RCC 7860 (cell line): ENCODE measurements around the gene EVI2A.
"Not testable (repeated sequence)": the region's sequence is repeated elsewhere in the genome, so short reads cannot be mapped to it uniquely, and the experiment has no call there.

Experiments used
- DNase-seq: peaks from one replicate; pipeline ENCODE4 v3.0.0-alpha.2; 2015; ENCODE audit warnings: low spot score
- FAIRE-seq: peaks from 2 replicates; lab custom pipeline; 2012; peaks lifted over from hg19 to GRCh38; lab: Jason Lieb, UNC

Gene EVI2A

DNA sequence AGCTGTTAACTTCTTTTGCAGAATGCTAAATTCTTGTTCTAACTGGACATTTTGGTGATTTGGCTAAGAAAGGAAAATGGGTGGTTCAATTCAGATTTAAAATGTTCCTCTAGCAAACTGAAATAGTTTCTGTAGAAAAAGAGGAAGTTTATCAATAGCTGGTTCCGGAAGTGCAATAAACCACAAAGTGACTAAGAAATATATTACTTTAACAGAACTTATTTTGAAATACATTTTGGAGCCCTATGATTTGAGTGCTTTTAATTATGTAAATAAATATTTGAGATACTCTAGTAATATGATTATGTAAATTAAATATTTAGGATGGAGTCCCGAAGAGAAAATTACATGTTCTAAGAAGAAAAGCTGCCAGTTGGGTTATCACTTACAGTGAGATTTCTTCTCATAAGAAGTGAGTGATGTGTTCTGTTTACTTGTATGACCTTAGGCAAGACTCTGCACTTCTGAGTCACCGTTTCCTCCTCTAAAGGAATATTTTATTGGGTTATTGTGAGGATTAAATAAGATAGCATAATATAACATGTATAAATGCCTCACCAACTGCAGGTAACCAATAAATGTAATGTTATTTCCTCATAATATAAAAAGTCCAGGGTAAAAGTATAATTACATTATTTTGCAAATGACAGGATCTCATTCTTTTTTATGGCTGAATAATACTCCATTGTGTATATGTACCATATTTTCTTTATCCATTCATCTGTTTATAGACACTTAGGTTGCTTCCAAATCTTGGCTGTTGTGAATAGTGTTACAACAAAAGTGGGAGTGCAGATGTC is 7.2 kb downstream of the EVI2A start, which contains the start of gene EVI2B:
EVI2B (minus strand) TSS at position 73 of the 800 bp plus-strand sequence. CDS start 8,445 bp downstream, outside the sequence.
- no peak for DNase-seq
- peak; percentile 42 for FAIRE-seq

- FAIRE-seq: not testable (repeated sequence)
These were observed 9.2 kb downstream of the EVI2A start for GRCh38 chr17:31312223-31312622.

GRCh38 chr17:31311526-31311925 is 9.9 kb downstream of the EVI2A start:
- DNase-seq (no peak), FAIRE-seq (no peak)

More at GRCh38 chr17:31312223-31312622, 9.2 kb downstream of the EVI2A start:
- DNase-seq: not testable (repeated sequence)

DNA sequence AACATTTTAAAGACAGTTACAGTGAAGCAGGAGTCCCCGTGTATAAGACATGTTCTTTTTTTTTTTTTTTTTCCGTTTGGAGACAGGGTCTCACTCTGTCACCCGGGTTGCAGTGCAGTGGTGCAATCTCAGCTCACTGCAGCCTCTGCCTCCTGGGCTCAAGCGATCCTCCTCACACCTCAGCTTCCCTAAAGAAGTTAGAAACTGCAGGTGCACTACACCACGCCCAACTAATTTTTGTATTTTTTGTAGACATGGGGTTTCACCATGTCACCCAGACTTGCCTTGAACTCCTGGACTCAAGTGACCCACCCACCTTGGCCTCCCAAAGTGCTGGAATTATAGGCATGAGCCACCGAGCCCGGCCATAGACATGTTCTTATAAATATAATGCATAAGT is 10.5 kb downstream of the EVI2A start:
- no peak for DNase-seq
- FAIRE-seq: no peak

GRCh38 chr17:31310260-31310659 is 11.2 kb downstream of the EVI2A start:
- no peak for FAIRE-seq
- no peak for DNase-seq

GRCh38 chr17:31309556-31309955 is 11.9 kb downstream of the EVI2A start:
- FAIRE-seq (no peak), DNase-seq (no peak)

GRCh38 chr17:31308372-31309334 is 12.8 kb downstream of the EVI2A start:
- no peak for DNase-seq
- FAIRE-seq: no peak

DNA sequence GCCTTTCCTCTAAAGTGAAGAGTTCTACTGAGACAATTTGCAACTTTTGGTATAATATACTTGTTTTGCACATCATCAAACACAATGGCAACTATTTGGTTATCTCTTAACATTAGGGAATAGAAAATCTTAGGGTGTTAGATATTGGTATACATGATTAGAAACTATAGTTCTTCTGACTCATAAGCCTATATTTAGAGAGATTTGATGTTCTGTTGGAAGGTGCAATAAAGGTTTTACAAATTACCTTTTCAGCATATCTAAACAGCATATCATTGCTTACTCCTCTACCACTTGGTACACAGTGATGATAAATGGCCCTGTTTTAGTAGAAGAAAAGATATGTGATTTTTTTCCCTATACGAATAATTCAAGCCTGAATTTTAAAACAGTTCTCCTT is 13.8 kb downstream of the EVI2A start:
- DNase-seq (no peak), FAIRE-seq (no peak)

DNA sequence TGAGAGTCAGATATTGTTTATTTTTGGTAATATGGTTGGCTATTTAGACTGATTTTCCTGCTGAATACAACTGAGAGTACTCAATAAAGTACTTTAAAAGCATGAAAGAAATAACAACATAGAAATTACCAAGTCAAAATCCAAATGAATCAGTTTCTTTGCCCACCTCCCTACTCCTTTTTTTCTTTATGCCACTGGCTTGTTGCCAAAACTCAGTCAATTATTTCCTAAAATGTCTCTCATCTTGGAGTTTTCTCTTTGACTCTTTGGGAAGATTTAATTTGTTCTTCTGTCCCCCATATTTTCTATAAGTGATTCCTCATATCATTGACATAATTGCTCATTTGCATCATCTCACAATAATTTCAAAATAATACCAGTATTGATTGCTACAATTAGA is 21.8 kb downstream of the EVI2A start:
- DNase-seq (no peak), FAIRE-seq (peak; percentile 76)

- DNase-seq: no peak
- FAIRE-seq: no peak
These were observed 24.3 kb downstream of the EVI2A start, which contains the start of gene OMG for GRCh38 chr17:31297090-31297489. Gene OMG, minus strand, starts transcription at chr17:31297239. Its CDS starts 908 bp downstream, at chr17:31296331.

GRCh38 chr17:31296142-31296541 is 25.3 kb downstream of the EVI2A start:
- FAIRE-seq (no peak), DNase-seq (no peak)

DNA sequence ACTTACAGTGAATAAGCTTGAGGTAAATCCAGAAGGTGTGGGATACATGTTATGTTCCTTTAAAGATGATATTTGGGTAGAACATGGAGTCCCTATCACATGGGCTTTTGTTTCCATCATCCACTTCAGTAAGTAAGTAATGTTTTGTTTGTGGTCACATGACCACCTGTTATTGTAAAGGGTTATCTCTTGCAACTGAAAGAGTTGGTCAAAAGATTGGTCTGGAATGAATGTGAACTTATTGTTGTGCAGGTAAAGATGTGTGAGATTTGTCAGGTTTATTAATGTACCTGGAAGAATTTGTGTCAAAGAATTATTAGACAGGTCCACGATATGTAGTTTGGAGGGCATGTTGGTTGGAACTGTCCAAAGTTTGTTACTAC is 25.9 kb downstream of the EVI2A start:
- FAIRE-seq (no peak), DNase-seq (no peak)

DNA sequence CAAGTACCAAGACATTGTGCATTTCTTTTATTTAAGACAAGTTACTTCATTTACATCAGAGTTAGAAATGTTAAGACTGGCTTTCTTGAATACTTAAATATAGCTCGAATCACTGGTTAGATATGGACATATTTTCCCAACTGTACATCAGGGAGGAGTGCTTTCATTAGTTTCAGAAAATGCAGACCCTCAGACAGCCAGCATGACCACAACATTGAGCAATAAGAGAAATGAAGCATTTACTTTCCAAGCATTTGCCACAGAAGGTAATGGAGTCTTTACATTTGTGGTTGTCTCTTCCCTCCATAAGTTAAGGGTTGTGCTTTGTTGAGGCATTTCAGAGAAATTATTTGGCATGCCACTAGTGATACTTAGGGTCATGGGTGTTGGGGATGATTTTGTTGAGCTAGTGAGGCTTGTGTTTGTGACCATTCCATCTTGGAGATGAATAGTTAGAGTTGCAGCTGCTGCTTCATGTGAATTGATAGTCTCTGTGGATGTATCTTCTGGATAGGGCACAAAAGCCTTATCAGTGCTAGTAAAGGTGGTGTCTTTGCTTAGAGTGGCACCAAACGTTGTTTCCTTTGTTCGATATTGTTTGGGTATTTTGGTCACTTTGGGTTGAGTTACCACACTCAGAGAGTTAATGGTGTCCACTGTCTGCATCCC is 26.5 kb downstream of the EVI2A start:
- DNase-seq (no peak), FAIRE-seq (peak; percentile 41)

DNA sequence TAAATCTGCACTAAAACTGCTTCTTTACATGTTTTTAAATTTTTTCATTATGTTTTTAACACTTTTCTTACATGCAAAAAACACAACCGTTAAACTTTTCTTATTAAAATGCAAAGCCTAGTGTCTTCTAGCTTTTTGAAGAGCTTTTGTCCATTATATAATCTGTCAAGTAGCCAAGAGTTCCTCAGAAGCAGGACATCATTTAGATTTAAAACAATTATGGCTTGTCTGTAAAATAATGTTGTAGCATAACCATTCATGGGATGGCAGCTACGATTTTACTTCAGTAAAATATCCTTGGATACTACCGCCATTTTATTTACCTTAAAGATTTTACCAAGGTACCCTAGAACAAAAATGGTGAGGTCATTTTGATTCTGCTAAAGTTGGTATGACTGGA is 27.2 kb downstream of the EVI2A start:
- no peak for FAIRE-seq
- no peak for DNase-seq

DNA sequence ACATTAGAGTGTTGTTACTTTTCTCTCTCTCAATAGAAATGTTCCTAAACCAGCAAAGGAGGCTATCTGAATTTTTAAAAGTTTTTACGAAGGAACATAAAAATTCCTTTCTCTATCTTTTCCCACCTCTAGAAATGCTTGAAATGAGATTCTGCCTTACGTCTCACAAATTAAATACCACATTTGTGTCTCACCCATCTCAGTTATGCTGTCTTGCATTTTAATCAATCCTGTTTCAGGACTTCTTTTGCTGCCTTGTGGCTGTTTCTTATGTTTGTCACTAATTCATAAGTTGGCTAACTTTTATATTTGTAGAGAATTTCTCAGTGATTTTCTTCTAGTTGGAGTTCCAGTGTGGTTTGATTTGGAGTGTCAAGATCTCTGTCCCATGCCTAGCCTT is 27.8 kb downstream of the EVI2A start:
- DNase-seq: no peak
- no peak for FAIRE-seq

DNA sequence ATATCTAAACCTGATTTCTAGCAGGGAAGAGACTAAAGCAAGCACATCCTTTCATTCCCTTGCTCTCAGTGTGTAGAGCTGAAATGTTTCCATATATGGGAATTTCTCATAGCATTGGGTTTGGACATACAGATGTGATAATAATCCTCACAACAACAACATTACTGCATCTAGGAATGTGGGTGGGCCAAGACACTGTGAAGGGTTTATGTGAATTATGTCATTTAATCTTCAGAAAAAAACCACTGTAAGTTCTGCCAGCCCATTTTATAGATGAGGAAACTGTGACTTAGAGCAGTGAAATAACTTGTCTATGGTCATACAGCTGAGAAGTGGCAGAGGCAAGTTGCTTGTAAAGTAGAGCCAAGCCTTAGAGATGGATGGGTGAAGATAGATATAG is 29.6 kb downstream of the EVI2A start:
- no peak for DNase-seq
- no peak for FAIRE-seq

DNA sequence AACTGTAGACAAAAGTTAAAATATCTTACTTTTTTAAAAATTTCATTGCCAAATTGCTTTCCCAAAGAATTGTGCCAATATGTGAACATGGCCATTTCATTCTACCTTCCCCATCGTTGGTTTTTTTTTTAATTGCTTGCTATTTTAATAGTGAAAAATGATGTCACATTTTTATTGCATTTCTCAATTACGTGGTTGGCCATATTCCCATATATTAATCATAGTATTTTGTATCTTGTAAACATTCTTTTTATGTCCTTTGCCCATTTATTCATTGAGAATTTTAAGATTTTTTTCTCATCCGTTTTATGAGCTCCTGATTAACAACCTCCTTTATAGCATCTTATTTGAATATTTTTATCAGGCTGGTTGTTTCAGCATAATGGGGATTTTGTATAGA is 31.6 kb downstream of the EVI2A start:
- DNase-seq (no peak), FAIRE-seq (no peak)

DNA sequence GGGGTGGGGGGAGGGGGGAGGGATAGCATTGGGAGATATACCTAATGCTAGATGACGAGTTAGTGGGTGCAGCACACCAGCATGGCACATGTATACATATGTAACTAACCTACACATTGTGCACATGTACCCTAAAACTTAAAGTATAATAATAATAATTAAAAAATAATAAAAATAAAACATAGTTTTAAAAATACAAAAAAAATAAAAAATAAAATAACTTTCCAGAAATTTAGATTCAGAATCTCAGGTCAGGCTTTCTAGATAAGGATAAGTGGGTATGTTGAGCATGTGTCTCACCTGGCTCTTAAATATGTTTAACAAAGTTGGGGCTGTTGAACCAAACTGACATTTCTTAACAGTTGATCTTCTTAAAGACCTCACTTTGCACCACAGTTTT is 33.5 kb downstream of the EVI2A start:
- DNase-seq, FAIRE-seq: not testable (repeated sequence)

- FAIRE-seq (no peak), DNase-seq (no peak)
These were observed 34.8 kb downstream of the EVI2A start for GRCh38 chr17:31286587-31286986.

DNA sequence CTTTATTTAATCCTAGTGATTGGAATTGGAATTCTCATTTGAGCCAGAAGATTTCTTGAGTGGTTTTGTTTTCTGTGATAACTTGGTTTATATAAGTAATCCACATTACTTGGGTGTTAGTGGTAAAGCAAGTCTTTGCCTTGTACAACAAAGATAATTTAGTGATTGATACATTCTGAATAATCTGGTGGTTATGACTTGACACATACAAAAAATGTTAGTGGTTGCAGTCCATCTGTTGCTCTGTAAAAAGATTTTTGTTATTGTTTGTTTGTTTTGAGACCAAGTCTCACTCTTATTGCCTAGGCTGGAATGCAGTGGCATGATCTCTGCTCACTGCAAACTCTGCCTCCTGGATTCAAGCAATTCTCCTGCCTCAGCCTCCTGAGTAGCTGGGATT is 37.6 kb downstream of the EVI2A start:
- no peak for FAIRE-seq
- no peak for DNase-seq

DNA sequence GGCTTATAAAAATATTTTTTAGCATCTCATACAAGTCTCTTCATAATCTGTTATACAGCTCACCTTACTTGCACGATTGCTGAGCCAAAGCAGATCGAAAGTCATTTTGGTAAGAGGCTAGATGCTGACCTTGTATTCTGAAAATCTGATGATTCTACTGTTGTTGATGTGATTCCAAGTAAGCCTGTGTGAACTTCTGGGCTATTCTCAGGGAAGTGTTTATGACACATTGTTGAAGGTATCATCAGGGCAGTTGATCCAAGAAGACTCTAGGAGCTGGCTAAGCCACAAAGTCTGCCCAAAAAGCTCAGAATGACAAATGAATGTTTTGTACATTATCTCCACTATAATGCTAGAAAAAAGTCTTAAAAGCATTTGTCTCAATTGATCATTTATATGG is 40.4 kb downstream of the EVI2A start:
- DNase-seq (no peak), FAIRE-seq (no peak)
